NCI-H146 treated with DMSO at 0.1 percent for 48 hours (cell line): ENCODE measurements around the gene HCAR3.
"Not testable (repeated sequence)": the region's sequence is repeated elsewhere in the genome, so short reads cannot be mapped to it uniquely, and the experiment has no call there.

Experiments used
- DNase-seq: peaks from one replicate; lab custom pipeline; 2025; ENCODE audit not compliant: unreplicated experiment; lab: John Stamatoyannopoulos, UW

The HCAR3 gene

GRCh38 chr12:122722387-122722786, 5.8 kb upstream of the HCAR3 start:
- no peak for DNase-seq

GRCh38 chr12:122721057-122721545, 4.5 kb upstream of the HCAR3 start:
- no peak for DNase-seq

GRCh38 chr12:122715211-122715610, 1.4 kb downstream of the HCAR3 start:
- DNase-seq, result not testable (repeated sequence)

GRCh38 chr12:122713491-122714188, 3.0 kb downstream of the HCAR3 start:
- not testable (repeated sequence) for DNase-seq

- not testable (repeated sequence) for DNase-seq
These were observed 5.3 kb downstream of the HCAR3 start for GRCh38 chr12:122711266-122711665.

- not testable (repeated sequence) for DNase-seq
These were observed 6.3 kb downstream of the HCAR3 start for GRCh38 chr12:122710341-122710740.

- DNase-seq, result not testable (repeated sequence)
These were observed 7.3 kb downstream of the HCAR3 start for GRCh38 chr12:122709287-122709686.

GRCh38 chr12:122703841-122704240, 12.8 kb downstream of the HCAR3 start:
- DNase-seq, result not testable (repeated sequence)

- DNase-seq, result not testable (repeated sequence)
These were observed 13.6 kb downstream of the HCAR3 start, which contains the start of gene HCAR2 for GRCh38 chr12:122702890-122703611. HCAR2 (minus strand) TSS chr12:122703357; CDS start chr12:122703283, 74 bp downstream.

- DNase-seq, result not testable (repeated sequence)
These were observed 15.1 kb downstream of the HCAR3 start for GRCh38 chr12:122701481-122701880.

GRCh38 chr12:122700038-122700710, 16.4 kb downstream of the HCAR3 start:
- not testable (repeated sequence) for DNase-seq

GRCh38 chr12:122696922-122697321, 19.7 kb downstream of the HCAR3 start:
- not testable (repeated sequence) for DNase-seq

GRCh38 chr12:122691566-122691965, 25.0 kb downstream of the HCAR3 start:
- no peak for DNase-seq

GRCh38 chr12:122688291-122688690, 28.3 kb downstream of the HCAR3 start:
- DNase-seq, result no peak

GRCh38 chr12:122687086-122687485, 29.5 kb downstream of the HCAR3 start:
- no peak for DNase-seq

GRCh38 chr12:122686538-122686937, 30.1 kb downstream of the HCAR3 start:
- DNase-seq, result no peak

- peak; percentile 54 for DNase-seq
These were observed 32.3 kb downstream of the HCAR3 start for GRCh38 chr12:122684297-122684813.

GRCh38 chr12:122681814-122682213, 34.8 kb downstream of the HCAR3 start:
- no peak for DNase-seq

- DNase-seq, result not testable (repeated sequence)
These were observed 35.6 kb downstream of the HCAR3 start for GRCh38 chr12:122680989-122681388.

GRCh38 chr12:122676781-122677180, 39.8 kb downstream of the HCAR3 start:
- DNase-seq, result not testable (repeated sequence)

- not testable (repeated sequence) for DNase-seq
These were observed 40.6 kb downstream of the HCAR3 start for GRCh38 chr12:122676015-122676414.
